AG09319 (cell line): ENCODE measurements around the gene MAGED1.
A peak's percentile ranks its signal among the peaks of the same experiment; 100 is the strongest.

Source experiments
- DNase-seq: peaks from one replicate; pipeline ENCODE4 v3.0.0-alpha.2; 2010; ENCODE audit warnings: low read depth; ENCODE audit errors: extremely low read depth
- CTCF ChIP-seq: IDR thresholded peaks from 2 replicates; pipeline ENCODE4 v1.5.1; 2011; ENCODE audit warnings: low read depth, mild to moderate bottlenecking, inconsistent platforms, low read length, moderate library complexity

MAGED1 gene

GRCh38 chrX:51857159-51857733 lies 36.2 kb upstream of the MAGED1 start:
- DNase-seq: no peak
- TF ChIP-seq CTCF: no peak

- DNase-seq: peak; percentile 8
- TF ChIP-seq CTCF: peak; percentile 58
Measured at GRCh38 chrX:51860679-51861078, 32.7 kb upstream of the MAGED1 start.

DNA sequence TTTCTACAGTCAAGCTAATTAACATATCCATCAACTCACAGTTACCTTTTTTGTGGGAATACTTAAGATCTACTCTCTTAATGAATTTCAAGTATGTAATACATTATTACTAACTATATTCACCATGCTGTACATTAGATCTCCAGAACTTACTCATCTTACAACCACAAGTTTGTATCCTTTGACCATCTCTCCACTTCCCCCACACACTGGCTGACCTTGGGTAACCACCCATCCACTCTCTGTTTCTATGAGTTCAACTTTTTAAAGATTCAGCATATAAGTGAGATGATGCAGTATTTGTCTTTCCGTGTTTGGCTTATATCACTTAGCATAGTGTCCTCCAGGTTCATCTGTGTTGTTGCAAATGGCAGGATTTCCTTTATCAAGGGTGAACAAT lies 30.5 kb upstream of the MAGED1 start:
- TF ChIP-seq CTCF: no peak
- DNase-seq: no peak

- TF ChIP-seq CTCF: no peak
- DNase-seq: no peak
Measured at GRCh38 chrX:51866210-51866609, 27.2 kb upstream of the MAGED1 start.

DNA sequence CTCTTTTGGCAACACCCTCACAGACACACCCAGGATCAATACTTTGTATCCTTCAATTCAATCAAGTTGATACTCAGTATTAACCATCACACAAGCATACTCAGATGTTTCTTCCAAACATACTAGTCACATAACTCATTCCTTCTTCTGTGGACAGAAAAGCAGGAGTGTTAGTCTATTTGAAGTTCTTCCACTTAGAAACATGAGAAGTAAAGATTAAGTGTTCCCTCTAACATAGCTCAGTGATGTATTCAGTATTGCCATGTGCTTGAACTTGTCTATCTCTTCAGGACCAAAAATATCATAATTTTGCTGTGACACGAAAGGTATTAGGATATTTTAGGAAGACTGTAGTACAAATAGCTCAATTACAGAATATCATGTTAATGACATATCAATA lies 25.8 kb upstream of the MAGED1 start:
- TF ChIP-seq CTCF: no peak
- DNase-seq: no peak

GRCh38 chrX:51870354-51870753 lies 23.1 kb upstream of the MAGED1 start:
- no peak for TF ChIP-seq CTCF

DNA sequence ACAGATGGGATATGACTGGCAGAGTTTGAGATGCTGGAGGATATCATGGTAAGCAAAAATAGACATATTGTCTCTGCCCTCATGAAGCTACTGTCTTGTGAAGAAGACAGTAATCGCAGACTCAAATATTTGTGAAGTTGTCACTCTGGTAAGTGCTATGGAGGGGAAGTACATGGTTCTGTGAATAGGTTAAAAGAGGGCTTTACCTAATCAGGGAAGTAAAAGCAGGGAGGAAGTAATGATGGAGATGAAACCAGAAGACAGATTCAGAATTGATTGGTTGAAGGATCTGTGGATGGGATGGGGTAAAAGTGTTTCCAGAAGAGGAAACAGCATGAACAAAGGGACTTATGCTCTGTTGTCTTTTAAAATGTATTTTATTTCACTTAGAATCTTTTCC lies 19.3 kb upstream of the MAGED1 start:
- DNase-seq: no peak
- no peak for TF ChIP-seq CTCF

More at GRCh38 chrX:51870354-51870753, 23.1 kb upstream of the MAGED1 start:
- no peak for DNase-seq
